ENCODE results near the gene CENPN.
A peak's percentile ranks its signal among the peaks of the same experiment; 100 is the strongest.

The CENPN gene

GRCh38 chr16:81077076-81077940 lies 70.3 kb downstream of the CENPN start, which contains the start of gene C16orf46:
TSS of gene C16orf46 (minus strand) at chr16:81077238. CDS start at chr16:81063955, 13,283 bp downstream.
- TF ChIP-seq CTCF (conservative IDR thresholded peaks at IDR 0.05; ENCODE audit: low read depth) = no peak
- CTCF ChIA-PET = interaction anchor here (0.7 kb wide), 1 partner anchor 67 kb away, joined by 3 read pairs; no protein-coding TSS in a partner anchor
- H3K27ac ChIP-seq = peak within 1 kb of the TSS; percentile 92
- DNase-seq (ENCODE audit: low spot score) = peak; percentile 95
- POLR2A ChIA-PET (ENCODE audit: low non-redundant PET) = interaction anchor here (0.5 to 0.7 kb wide), 3 partner anchors 42 to 170 kb away, joined by 3 to 4 read pairs (median 4); partner anchors contain the start of gene ATMIN

- no peak for TF ChIP-seq CTCF (conservative IDR thresholded peaks at IDR 0.05; ENCODE audit: low read depth)
- ChIA-PET CTCF (no interaction called here), POLR2A (ENCODE audit: low non-redundant PET) (no interaction called here)
- H3K27ac ChIP-seq = no peak overlapping the region
- DNase-seq (ENCODE audit: low spot score) = no peak
Measured at GRCh38 chr16:81080233-81080632, 73.2 kb downstream of the CENPN start.

GRCh38 chr16:81081014-81081413 lies 74.0 kb downstream of the CENPN start:
- H3K27ac ChIP-seq = no peak overlapping the region
- CTCF ChIA-PET = interaction anchor here (0.7 to 1.0 kb wide), 2 partner anchors 46 to 107 kb away, joined by 3 read pairs; no protein-coding TSS in a partner anchor
- POLR2A ChIA-PET (ENCODE audit: low non-redundant PET) = no interaction called here
- no peak for DNase-seq (ENCODE audit: low spot score)
- TF ChIP-seq CTCF (conservative IDR thresholded peaks at IDR 0.05; ENCODE audit: low read depth) = no peak
